Left lobe of liver (tissue), 2 donors: ENCODE results near the gene DYNLRB1. TPM values are rescaled to one million over a fixed set of nuclear protein-coding genes. Genes with fewer than 3 reads are reported as not detected.
"Not testable (repeated sequence)": the region's sequence is repeated elsewhere in the genome, so short reads cannot be mapped to it uniquely, and the experiment has no call there.

Experiments used
- ATAC-seq: fragments of 200-7000 bp; cut with Tn5 transposase; one replicate; pipeline ENCODE4 v1.9.1; 2020; ENCODE audit warnings: mild to moderate bottlenecking, moderate library complexity
- DNase-seq: peaks from one replicate; pipeline ENCODE4 v3.0.0-alpha.2; 2020; ENCODE audit warnings: low spot score
- total RNA-seq: library from RNA; stranded (reverse); gene quantifications from one replicate; pipeline ENCODE4 v1.2.1, GENCODE V29; 2021
- donor health status: DM: no; HTN: no; CAD: no; lungs with moderate emphysema.
- donor health status: DM: no; HTN: yes; CAD: no.

DYNLRB1 gene
- total RNA-seq, 1 donor from 2014 or later: 34.6 TPM

GRCh38 chr20:34510575-34510974, 5.6 kb upstream of the DYNLRB1 start:
- no peak for ATAC-seq
- no peak for DNase-seq

DNA sequence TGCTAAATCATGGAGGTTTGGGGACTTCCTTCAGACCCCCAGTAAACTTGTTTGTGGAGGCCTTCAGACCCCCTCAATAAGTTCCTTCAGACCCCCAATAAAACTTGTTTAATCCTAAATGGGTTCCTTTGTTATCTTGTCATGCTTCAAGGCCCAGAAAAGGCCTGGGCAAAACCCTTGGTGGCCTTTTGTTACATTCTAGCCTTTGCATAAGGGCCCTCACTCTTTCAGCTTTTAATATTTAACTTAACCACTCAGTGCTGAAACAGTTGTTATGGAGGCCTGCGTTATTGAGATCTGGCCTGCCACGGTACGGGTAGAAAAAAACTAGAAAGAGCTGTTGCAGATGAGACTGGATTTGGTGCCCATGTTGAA, 4.3 kb upstream of the DYNLRB1 start:
- DNase-seq (no peak), ATAC-seq (no peak)

- peak; percentile 29 for ATAC-seq
- DNase-seq: no peak
Measured at GRCh38 chr20:34512266-34512954, 3.8 kb upstream of the DYNLRB1 start.

DNA sequence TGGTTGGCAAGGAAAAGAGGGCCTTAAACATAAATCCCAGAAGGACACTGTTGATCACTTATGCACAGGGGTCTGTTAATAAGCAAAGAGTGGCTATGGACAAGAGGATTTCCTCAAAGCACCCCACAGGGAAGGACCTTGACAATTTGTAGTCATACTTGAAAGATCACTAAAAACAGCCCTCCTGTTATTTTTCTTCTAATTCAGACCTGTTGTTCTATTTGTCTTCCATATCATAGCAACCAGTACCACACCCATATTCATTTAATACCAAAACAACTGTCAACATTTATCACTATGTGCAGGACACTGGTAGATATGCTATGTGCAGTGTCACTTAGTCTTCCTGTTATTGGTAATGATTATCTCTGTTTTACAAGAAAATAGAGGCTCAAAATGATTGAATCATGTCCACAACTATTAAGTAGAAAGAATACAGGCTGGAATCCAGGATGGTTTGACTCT, 3.2 kb upstream of the DYNLRB1 start:
- ATAC-seq: no peak
- no peak for DNase-seq

GRCh38 chr20:34514034-34514433, 2.2 kb upstream of the DYNLRB1 start:
- DNase-seq, ATAC-seq: not testable (repeated sequence)

- DNase-seq: no peak
- ATAC-seq: no peak
Measured at GRCh38 chr20:34514897-34515483, 1.2 kb upstream of the DYNLRB1 start.

GRCh38 chr20:34515484-34516246, 557 bp upstream of the DYNLRB1 start:
- ATAC-seq: peak; percentile 52
- peak; percentile 62 for DNase-seq

DNA sequence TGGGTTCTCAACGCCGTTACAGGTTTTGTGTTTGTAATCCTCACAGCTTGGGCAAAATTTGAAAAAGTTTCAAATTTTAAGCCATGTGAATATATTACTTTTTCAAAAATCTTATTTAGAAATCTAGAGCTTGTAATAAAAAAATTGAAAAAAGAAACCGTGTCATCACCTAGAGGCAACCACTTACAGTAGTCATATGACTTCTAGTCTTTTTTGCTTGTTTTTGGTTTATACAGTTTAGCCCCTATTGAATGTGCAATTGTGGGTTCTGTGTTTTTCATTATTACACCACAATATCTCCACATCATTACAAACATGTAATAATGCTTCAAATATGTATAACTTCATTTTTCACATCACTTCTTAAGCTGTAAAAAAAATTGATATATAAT, 888 bp downstream of the DYNLRB1 start:
- DNase-seq: no peak
- ATAC-seq: no peak

DNA sequence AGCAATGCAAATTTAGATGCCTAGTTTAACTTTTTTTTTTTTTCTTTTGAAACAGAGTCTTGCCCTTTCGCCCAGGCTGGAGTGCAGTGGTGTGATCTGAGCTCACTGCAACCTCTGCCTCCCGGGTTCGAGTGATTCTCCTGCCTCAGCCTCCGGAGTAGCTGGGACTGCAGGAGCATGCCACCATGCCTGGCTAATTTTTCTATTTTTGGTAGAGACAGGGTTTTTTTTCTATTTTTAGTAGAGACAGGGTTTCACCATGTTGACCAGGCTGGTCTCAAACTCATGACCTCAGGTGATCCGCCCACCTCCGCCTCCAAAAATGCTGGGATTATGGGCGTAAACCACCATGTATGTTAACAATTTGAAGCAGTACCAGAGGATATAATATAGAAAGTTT, 2.6 kb downstream of the DYNLRB1 start:
- DNase-seq, ATAC-seq: not testable (repeated sequence)

GRCh38 chr20:34519841-34520240, 3.6 kb downstream of the DYNLRB1 start:
- not testable (repeated sequence) for DNase-seq, ATAC-seq

GRCh38 chr20:34522969-34523871, 7.0 kb downstream of the DYNLRB1 start:
- ATAC-seq: peak; percentile 77
- DNase-seq: peak; percentile 43

DNA sequence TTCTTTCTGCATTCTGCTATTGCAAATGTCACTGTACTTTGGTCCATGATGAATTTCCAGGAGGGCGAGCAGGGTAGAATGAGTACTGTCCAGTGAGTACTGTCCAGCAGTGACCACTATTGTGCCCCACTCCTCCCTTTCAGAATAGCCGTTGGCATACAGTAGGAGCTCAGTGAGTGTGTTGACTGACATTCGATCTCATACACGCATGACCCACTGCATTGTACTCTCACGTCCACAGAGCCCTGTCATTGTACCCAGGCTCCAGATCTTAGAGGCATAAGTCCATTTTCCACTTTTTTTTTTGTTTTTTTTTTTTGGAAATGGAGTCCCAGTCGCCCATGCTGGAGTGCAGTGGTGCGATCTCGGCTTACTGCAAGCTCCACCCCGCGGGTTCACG, 8.2 kb downstream of the DYNLRB1 start:
- DNase-seq: peak; percentile 28
- ATAC-seq: no peak

DNA sequence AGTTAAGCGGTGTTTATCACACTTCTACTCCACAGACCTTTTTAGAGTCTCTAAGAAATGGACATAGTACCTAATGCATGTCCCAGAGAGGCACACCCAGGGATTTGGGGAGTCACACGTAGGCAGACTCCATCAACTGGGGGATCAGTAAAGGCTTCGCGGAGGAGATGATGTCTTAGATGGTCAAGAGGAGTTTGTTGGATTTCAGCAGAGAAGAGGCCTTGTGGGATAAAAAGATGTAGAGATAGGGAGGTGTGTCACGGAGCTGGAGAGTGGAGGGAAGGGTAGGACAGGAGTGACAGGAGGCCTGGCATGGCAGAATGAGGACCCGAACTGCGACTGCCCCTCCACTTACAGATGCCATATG, 9.1 kb downstream of the DYNLRB1 start:
- no peak for ATAC-seq
- no peak for DNase-seq

GRCh38 chr20:34525709-34526416, 9.6 kb downstream of the DYNLRB1 start:
- peak; percentile 51 for DNase-seq
- peak; percentile 56 for ATAC-seq

- ATAC-seq: no peak
Measured at GRCh38 chr20:34526466-34526865, 10.2 kb downstream of the DYNLRB1 start.

DNA sequence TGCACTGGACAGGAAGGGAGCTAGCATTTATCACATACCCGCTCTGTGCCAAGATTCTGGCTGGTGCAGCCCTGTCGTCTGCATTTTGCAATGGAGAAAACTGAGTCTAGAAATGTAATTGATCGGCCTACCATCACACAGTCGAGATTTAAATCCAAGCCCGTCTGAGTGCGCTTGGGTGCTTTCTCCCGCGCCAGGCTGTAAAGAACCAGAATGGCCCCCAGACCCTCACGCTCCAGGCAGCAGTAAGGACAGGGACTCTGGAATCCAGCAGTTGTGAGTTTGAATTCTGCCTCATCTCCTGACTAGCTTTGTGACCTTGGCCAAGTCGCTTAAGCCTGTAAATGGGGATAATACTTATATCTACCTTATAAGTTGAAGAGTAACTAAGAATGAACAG, 10.8 kb downstream of the DYNLRB1 start:
- no peak for ATAC-seq
- DNase-seq: peak; percentile 30

More at GRCh38 chr20:34526466-34526865, 10.2 kb downstream of the DYNLRB1 start:
- DNase-seq: no peak

DNA sequence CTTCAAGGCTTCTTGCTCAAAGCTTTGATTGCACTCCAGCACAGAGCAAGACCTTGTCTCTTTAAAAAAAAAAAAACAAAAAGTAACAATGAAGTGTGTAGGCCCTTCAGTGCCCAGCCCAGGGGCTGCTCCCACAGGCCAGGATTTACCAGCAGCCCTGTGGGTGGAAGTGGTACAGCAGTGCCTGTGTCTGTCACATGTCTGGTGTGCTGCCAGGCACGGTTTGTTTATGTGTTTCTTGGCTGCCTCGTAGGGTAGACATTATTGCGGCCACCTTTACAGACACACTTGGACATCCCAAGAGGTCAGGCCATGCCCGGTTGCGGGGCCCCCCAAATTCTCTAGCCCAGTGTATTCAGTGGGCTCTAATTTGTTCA, 12.7 kb downstream of the DYNLRB1 start:
- DNase-seq: peak; percentile 53
- peak; percentile 52 for ATAC-seq

- DNase-seq: peak; percentile 23
Measured at GRCh38 chr20:34529742-34530141, 13.5 kb downstream of the DYNLRB1 start.

DNA sequence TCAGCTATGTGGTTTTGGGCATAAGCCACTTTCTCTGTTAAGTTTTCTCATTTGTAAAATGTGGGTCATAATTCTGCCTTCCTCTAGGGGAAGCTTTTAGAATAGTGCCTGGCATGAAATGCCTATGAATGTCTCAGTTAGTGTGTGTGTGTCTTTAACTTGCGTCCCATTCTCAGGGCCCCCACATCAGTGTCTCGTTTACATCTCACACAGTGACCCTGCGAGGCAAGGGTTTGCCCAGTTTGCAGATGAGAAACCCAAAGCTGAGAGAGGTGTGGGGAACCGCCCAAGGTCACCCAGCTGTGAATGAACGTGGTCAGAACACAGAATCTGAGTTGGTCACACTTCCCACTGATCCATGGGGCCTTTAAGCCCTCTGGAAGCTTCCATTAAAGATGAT, 14.1 kb downstream of the DYNLRB1 start:
- DNase-seq: peak; percentile 33
- no peak for ATAC-seq

More at GRCh38 chr20:34529742-34530141, 13.5 kb downstream of the DYNLRB1 start:
- ATAC-seq: no peak

DNA sequence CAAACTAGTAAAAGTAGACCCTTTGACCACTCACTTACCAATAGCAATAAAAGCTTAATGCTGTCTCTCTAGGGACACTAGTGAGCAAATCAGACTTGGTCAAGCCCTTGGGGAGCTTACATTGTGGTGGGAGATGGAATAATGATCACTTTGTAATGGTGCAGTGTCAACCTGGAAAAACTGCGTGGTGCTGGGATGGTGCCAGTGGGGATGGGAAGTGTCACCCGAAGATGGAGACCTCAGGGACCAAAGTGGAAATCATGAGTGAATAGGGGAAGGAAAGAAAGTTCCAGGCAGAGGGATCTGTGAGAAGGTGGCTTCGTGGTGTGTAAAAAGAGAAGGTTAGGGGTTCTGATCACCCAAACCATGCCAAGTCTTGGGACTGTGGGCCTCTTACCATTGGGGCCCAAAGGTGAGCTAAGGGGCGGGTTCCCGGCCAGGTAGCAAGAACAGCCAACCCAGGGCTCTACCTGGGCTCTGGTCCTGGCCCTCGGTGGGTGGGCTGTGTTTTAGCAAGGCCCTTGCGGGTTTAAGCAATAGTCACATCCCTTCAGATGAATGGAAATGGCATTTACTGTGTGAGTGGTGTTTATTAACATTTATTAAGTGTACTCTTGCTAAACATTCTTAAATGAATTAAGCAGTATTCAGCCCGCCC, 15.5 kb downstream of the DYNLRB1 start:
- DNase-seq: peak; percentile 38
- ATAC-seq: no peak
